ENCODE results near the gene CYP19A1. TPM values are rescaled to one million over a fixed set of nuclear protein-coding genes. Genes with fewer than 3 reads are reported as not detected.

Gene CYP19A1
- total and polyA plus RNA-seq, 2 of the 8 experiments (the other 6 are each of a cell fraction or from before 2014, with no cell fraction given) = not detected

GRCh38 chr15:51251556-51251955 is 86.8 kb downstream of the CYP19A1 start:
- Histone ChIP-seq H3K4ac (replicated peaks; ENCODE audit: insufficient read length, low read depth, low read length) (no peak overlapping the region), H3K18ac (ENCODE audit: extremely low read depth, low read length) (no peak overlapping the region), H4K8ac (ENCODE audit: extremely low read depth, insufficient read depth, low read length) (no peak overlapping the region), H2BK20ac (ENCODE audit: low read length) (no peak overlapping the region), H3K27ac (ENCODE audit: low read depth, low read length) (no peak overlapping the region), H3K14ac (ENCODE audit: insufficient read length) (no peak overlapping the region), H3K4me2 (ENCODE audit: insufficient read depth in 1 of 2, low read depth in 2 of 2, low read length in 2 of 2) (no peak overlapping the region), H2BK12ac (ENCODE audit: low read depth, low read length) (no peak overlapping the region), H4K20me1 (replicated peaks in 1 of 2; ENCODE audit: control insufficient read depth in 1 of 2, insufficient read depth in 2 of 2, low read length in 2 of 2) (no peaks in the 10 kb centered on the region), H3K23ac (ENCODE audit: insufficient read length) (no peak overlapping the region), H2BK120ac (replicated peaks; ENCODE audit: low read depth, low read length) (no peak overlapping the region), H2AK5ac (ENCODE audit: low read depth, low read length) (no peak overlapping the region), H4K91ac (replicated peaks; ENCODE audit: insufficient read length, low read length) (no peak overlapping the region), H3K9ac (replicated peaks in 1 of 4; ENCODE audit: extremely low read depth in 1 of 4, low read depth in 3 of 4, low read length in 3 of 4) (no peak overlapping the region), H2BK15ac (ENCODE audit: low read length) (no peak overlapping the region), H3K56ac (replicated peaks; ENCODE audit: insufficient read length, low read depth, low read length) (no peak overlapping the region), H4K5ac (ENCODE audit: insufficient read length, low read depth, low read length) (no peak overlapping the region), H3K4me1 (replicated peaks in 1 of 4; ENCODE audit: control insufficient read depth in 3 of 4, insufficient read depth in 4 of 4, low read length in 3 of 4) (no peaks in the 10 kb centered on the region), H3K79me1 (ENCODE audit: low read depth, low read length) (no peaks in the 10 kb centered on the region), H3K27me3 (replicated peaks in 1 of 4; ENCODE audit: control insufficient read depth in 3 of 4, extremely low read depth in 1 of 4, insufficient read depth in 3 of 4, low read length in 3 of 4) (no peaks in the 10 kb centered on the region), H2BK5ac (ENCODE audit: low read depth, low read length) (no peak overlapping the region), H2AFZ (ENCODE audit: low read length) (no peak overlapping the region), H3K4me3 (ENCODE audit: extremely low read depth in 1 of 4, insufficient read depth in 2 of 4, low read depth in 3 of 4, low read length in 4 of 4) (no peak overlapping the region), H3K79me2 (ENCODE audit: control insufficient read depth in 1 of 2, insufficient read depth in 2 of 2, low read length in 2 of 2) (no peaks in the 10 kb centered on the region), H3K9me3 (ENCODE audit: insufficient read depth in 2 of 2, low read depth in 1 of 2, low read length in 1 of 2) (no peaks in the 10 kb centered on the region), H3K36me3 (ENCODE audit: control insufficient read depth in 2 of 4, insufficient read depth in 4 of 4, low read length in 3 of 4) (no peaks in the 10 kb centered on the region), H3K23me2 (ENCODE audit: low read depth, low read length) (no peaks in the 10 kb centered on the region)
- CTCF ChIA-PET (ENCODE audit: partially characterized antibody) = interaction anchor here (0.6 to 1.5 kb wide), 5 partner anchors 11 to 150 kb away, joined by 3 to 4 read pairs (median 3); no protein-coding TSS in a partner anchor
- no peak for TF ChIP-seq POLR2AphosphoS5 (IDR thresholded peaks at IDR 0.05; ENCODE audit: low read depth, low read length)
- no peak for TF ChIP-seq TAF7 (optimal IDR thresholded peaks at IDR 0.05; ENCODE audit: borderline replicate concordance, low read depth, low read length)
- no peak for TF ChIP-seq BRCA1 (IDR thresholded peaks at IDR 0.05; ENCODE audit: low read depth, low read length)
- TF ChIP-seq GTF2F1 (IDR thresholded peaks at IDR 0.05; ENCODE audit: borderline replicate concordance, low read depth, low read length) = no peak
- no peak for TF ChIP-seq RAD21 (IDR thresholded peaks at IDR 0.05 in 1 of 2, conservative IDR thresholded peaks at IDR 0.05 in 1 of 2; ENCODE audit: low read depth in 2 of 2, low read length in 2 of 2)
- TF ChIP-seq TCF12 (IDR thresholded peaks at IDR 0.05; ENCODE audit: low read depth, low read length) = no peak
- TF ChIP-seq HDAC6 (IDR thresholded peaks at IDR 0.05; ENCODE audit: low read depth, low read length) = no peak
- no peak for TF ChIP-seq PHF8 (conservative IDR thresholded peaks at IDR 0.05; ENCODE audit: low read depth, low read length)
- TF ChIP-seq ATF2 (IDR thresholded peaks at IDR 0.05; ENCODE audit: low read length) = no peak
- no peak for FAIRE-seq
- 75% methylated on average over 1 of the region's 1 CpG; no CpG with 5 or more reads in 1 of the 2 experiments for WGBS, 2 experiments (ENCODE audit: extremely low coverage in 1 of 2, insufficient coverage in 1 of 2, insufficient read length in 1 of 2, insufficient replicate concordance in 2 of 2, low coverage in 1 of 2, low lambda C conversion rate in 2 of 2, missing lambda C conversion rate in 1 of 2)
- DNase-seq (ENCODE audit: low read depth in 1 of 2, low spot score in 2 of 2) = no peak
- POLR2A ChIA-PET (ENCODE audit: partially characterized antibody) = no interaction called here
